ENCODE results near the gene ATG12.

ATG12 gene

GRCh38 chr5:115873392-115873791, 32.0 kb upstream of the ATG12 start:
- POLR2A ChIA-PET, result no interaction called here
- H3K27ac ChIP-seq (ENCODE audit: insufficient read depth in 1 of 2, low read depth in 1 of 2, low read length in 2 of 2, poor library complexity in 1 of 2, severe bottlenecking in 2 of 2), result no peak overlapping the region
- H3K4me1 ChIP-seq (ENCODE audit: control extremely low read depth in 1 of 4, control insufficient read depth in 4 of 4, insufficient read depth in 4 of 4, low read length in 3 of 4), result no peaks in the 10 kb centered on the region
- peaks cover 11 to 23% (median 12%) of the 10 kb centered on the region in 4 experiments for H3K36me3 ChIP-seq (ENCODE audit: control insufficient read depth in 4 of 4, insufficient read depth in 4 of 4, low read length in 3 of 4)
- no peak overlapping the region for H3K4me3 ChIP-seq (ENCODE audit: control insufficient read depth in 1 of 7, extremely low read depth in 1 of 7, insufficient read depth in 4 of 7, low read depth in 2 of 7, low read length in 6 of 7)
- CTCF ChIA-PET, result no interaction called here
- DNase-seq, result no peak
- H3K9me3 ChIP-seq (ENCODE audit: control extremely low read depth in 1 of 5, control insufficient read depth in 4 of 5, insufficient read depth in 2 of 5, low read depth in 1 of 5, low read length in 4 of 5), result peaks cover 0 to 5% (median 0%) of the 10 kb centered on the region in 5 experiments
- WGBS (ENCODE audit: insufficient coverage), result no CpG with 5 or more reads among the region's 1 CpG
- H3K27me3 ChIP-seq (replicated peaks in 2 of 5; ENCODE audit: control insufficient read depth in 4 of 5, insufficient read depth in 5 of 5, low read length in 4 of 5), result no peaks in the 10 kb centered on the region

GRCh38 chr5:115872447-115872846, 31.1 kb upstream of the ATG12 start:
- ChIA-PET POLR2A (no interaction called here), CTCF (no interaction called here)
- no peak overlapping the region for H3K27ac ChIP-seq (ENCODE audit: insufficient read depth in 1 of 2, low read depth in 1 of 2, low read length in 2 of 2, poor library complexity in 1 of 2, severe bottlenecking in 2 of 2)
- H3K9me3 ChIP-seq (ENCODE audit: control extremely low read depth in 1 of 5, control insufficient read depth in 4 of 5, insufficient read depth in 2 of 5, low read depth in 1 of 5, low read length in 4 of 5), result peaks cover 0 to under 1% (median 0%) of the 10 kb centered on the region in 5 experiments
- H3K27me3 ChIP-seq (replicated peaks in 2 of 5; ENCODE audit: control insufficient read depth in 4 of 5, insufficient read depth in 5 of 5, low read length in 4 of 5), result no peaks in the 10 kb centered on the region
- H3K4me1 ChIP-seq (ENCODE audit: control extremely low read depth in 1 of 4, control insufficient read depth in 4 of 4, insufficient read depth in 4 of 4, low read length in 3 of 4), result no peaks in the 10 kb centered on the region
- H3K36me3 ChIP-seq (ENCODE audit: control insufficient read depth in 4 of 4, insufficient read depth in 4 of 4, low read length in 3 of 4), result peaks cover 11 to 20% (median 12%) of the 10 kb centered on the region in 4 experiments
- DNase-seq, result no peak
- no peak overlapping the region for H3K4me3 ChIP-seq (ENCODE audit: control insufficient read depth in 1 of 7, extremely low read depth in 1 of 7, insufficient read depth in 4 of 7, low read depth in 2 of 7, low read length in 6 of 7)
- WGBS (ENCODE audit: insufficient coverage), result no CpG with 5 or more reads among the region's 2 CpGs

DNA sequence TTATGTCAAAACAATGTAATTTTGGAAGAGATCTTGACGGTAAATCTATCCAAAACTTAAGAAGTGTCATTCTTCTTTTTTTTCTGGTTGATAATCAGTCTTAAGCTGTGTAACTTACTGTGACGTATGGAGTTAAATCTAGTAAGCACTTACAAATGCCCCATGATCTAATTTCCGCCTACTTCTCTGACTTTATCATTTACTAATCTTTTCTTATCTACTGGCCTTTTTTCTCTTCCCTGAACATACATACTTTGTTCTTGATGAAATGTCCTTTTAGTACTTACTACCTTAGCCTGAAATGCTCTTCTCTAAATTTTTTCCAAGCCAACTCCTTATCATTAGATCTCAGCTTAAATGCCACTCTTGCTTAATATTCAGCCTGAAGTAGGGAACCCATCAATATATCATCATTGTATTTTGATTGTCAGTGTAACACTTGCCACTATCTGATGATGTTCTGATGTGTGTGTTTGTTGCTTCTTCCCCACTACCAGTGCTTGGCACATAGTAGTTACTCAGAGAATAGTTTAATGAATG, 28.0 kb upstream of the ATG12 start:
- H3K36me3 ChIP-seq (ENCODE audit: control insufficient read depth in 4 of 4, insufficient read depth in 4 of 4, low read length in 3 of 4), result peaks cover 7 to 17% (median 9%) of the 10 kb centered on the region in 4 experiments
- ChIA-PET POLR2A (no interaction called here), CTCF (interaction anchor here (2.1 kb wide), 1 partner anchor 10 kb away, joined by 5 read pairs; no protein-coding TSS in a partner anchor)
- H3K4me3 ChIP-seq (ENCODE audit: control insufficient read depth in 1 of 7, extremely low read depth in 1 of 7, insufficient read depth in 4 of 7, low read depth in 2 of 7, low read length in 6 of 7), result no peak overlapping the region
- H3K4me1 ChIP-seq (ENCODE audit: control extremely low read depth in 1 of 4, control insufficient read depth in 4 of 4, insufficient read depth in 4 of 4, low read length in 3 of 4), result no peaks in the 10 kb centered on the region
- no peaks in the 10 kb centered on the region for H3K27me3 ChIP-seq (replicated peaks in 2 of 5; ENCODE audit: control insufficient read depth in 4 of 5, insufficient read depth in 5 of 5, low read length in 4 of 5)
- DNase-seq, result no peak
- WGBS (ENCODE audit: insufficient coverage), result 100% methylated on average over 1 of the region's 3 CpGs
- peaks cover 0 to 4% (median 0%) of the 10 kb centered on the region in 5 experiments for H3K9me3 ChIP-seq (ENCODE audit: control extremely low read depth in 1 of 5, control insufficient read depth in 4 of 5, insufficient read depth in 2 of 5, low read depth in 1 of 5, low read length in 4 of 5)
- H3K27ac ChIP-seq (ENCODE audit: insufficient read depth in 1 of 2, low read depth in 1 of 2, low read length in 2 of 2, poor library complexity in 1 of 2, severe bottlenecking in 2 of 2), result no peak overlapping the region

DNA sequence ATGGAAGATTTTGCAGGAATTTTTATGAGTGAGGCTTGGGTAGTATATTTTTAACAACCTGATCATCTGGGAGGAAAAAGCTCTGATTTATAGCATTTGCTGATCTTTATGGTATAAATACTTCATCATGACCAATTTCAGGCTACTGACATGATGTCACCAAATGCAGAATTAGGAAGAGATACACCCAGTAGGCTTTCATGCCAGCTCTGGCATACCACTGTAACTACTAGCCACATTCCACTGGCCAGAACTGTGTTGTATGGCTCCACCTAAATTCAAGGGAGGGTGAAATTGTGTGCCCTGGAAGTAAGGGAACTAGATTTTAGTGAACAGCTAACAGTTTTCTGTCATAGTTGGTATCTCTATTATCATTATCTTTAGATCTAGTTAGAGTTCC, 18.0 kb upstream of the ATG12 start:
- Histone ChIP-seq H3K9me3 (ENCODE audit: control extremely low read depth in 1 of 5, control insufficient read depth in 4 of 5, insufficient read depth in 2 of 5, low read depth in 1 of 5, low read length in 4 of 5) (peaks cover 0 to 7% (median 0%) of the 10 kb centered on the region in 5 experiments), H3K27me3 (replicated peaks in 2 of 5; ENCODE audit: control insufficient read depth in 4 of 5, insufficient read depth in 5 of 5, low read length in 4 of 5) (no peaks in the 10 kb centered on the region), H3K4me1 (ENCODE audit: control extremely low read depth in 1 of 4, control insufficient read depth in 4 of 4, insufficient read depth in 4 of 4, low read length in 3 of 4) (peaks cover 0 to 5% (median 0%) of the 10 kb centered on the region in 4 experiments), H3K27ac (ENCODE audit: insufficient read depth in 1 of 2, low read depth in 1 of 2, low read length in 2 of 2, poor library complexity in 1 of 2, severe bottlenecking in 2 of 2) (no peak overlapping the region), H3K36me3 (ENCODE audit: control insufficient read depth in 4 of 4, insufficient read depth in 4 of 4, low read length in 3 of 4) (peaks cover 0 to 2% (median under 1%) of the 10 kb centered on the region in 4 experiments), H3K4me3 (ENCODE audit: control insufficient read depth in 1 of 7, extremely low read depth in 1 of 7, insufficient read depth in 4 of 7, low read depth in 2 of 7, low read length in 6 of 7) (no peak overlapping the region)
- POLR2A ChIA-PET, result no interaction called here
- CTCF ChIA-PET, result interaction anchor here (0.9 to 1.2 kb wide), 3 partner anchors 9 to 16 kb away, joined by 3 to 5 read pairs (median 4); no protein-coding TSS in a partner anchor
- no peak for DNase-seq

DNA sequence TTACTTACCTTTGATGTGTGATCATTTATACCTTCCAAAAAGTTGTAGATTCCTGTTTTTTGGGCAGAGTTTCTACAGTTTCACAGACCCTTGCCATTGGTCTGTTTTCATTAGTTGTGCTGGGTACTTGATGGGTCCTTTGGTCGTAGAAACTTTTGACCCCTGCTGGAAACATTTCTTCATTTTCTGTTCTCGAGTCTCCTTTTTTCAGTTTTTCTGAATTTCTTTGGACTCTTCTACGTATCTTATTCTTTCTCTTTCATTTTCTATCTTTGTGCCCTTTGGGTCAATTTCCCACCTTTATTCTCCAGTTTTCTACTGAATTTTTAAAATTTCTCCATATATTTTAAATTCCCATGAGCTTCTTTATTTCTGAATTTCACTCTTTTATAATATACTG, 17.0 kb upstream of the ATG12 start:
- Histone ChIP-seq H3K36me3 (ENCODE audit: control insufficient read depth in 4 of 4, insufficient read depth in 4 of 4, low read length in 3 of 4) (peaks cover 0 to 7% (median 3%) of the 10 kb centered on the region in 4 experiments), H3K4me3 (ENCODE audit: control insufficient read depth in 1 of 7, extremely low read depth in 1 of 7, insufficient read depth in 4 of 7, low read depth in 2 of 7, low read length in 6 of 7) (no peak overlapping the region), H3K27me3 (replicated peaks in 2 of 5; ENCODE audit: control insufficient read depth in 4 of 5, insufficient read depth in 5 of 5, low read length in 4 of 5) (no peaks in the 10 kb centered on the region), H3K9me3 (ENCODE audit: control extremely low read depth in 1 of 5, control insufficient read depth in 4 of 5, insufficient read depth in 2 of 5, low read depth in 1 of 5, low read length in 4 of 5) (peaks cover 0 to 7% (median 2%) of the 10 kb centered on the region in 5 experiments), H3K27ac (ENCODE audit: insufficient read depth in 1 of 2, low read depth in 1 of 2, low read length in 2 of 2, poor library complexity in 1 of 2, severe bottlenecking in 2 of 2) (no peak overlapping the region), H3K4me1 (ENCODE audit: control extremely low read depth in 1 of 4, control insufficient read depth in 4 of 4, insufficient read depth in 4 of 4, low read length in 3 of 4) (peaks cover 0 to 5% (median 0%) of the 10 kb centered on the region in 4 experiments)
- POLR2A ChIA-PET, result no interaction called here
- CTCF ChIA-PET, result no interaction called here
- 90% methylated on average over 3 of the region's 3 CpGs for WGBS (ENCODE audit: insufficient coverage)
- no peak for DNase-seq

DNA sequence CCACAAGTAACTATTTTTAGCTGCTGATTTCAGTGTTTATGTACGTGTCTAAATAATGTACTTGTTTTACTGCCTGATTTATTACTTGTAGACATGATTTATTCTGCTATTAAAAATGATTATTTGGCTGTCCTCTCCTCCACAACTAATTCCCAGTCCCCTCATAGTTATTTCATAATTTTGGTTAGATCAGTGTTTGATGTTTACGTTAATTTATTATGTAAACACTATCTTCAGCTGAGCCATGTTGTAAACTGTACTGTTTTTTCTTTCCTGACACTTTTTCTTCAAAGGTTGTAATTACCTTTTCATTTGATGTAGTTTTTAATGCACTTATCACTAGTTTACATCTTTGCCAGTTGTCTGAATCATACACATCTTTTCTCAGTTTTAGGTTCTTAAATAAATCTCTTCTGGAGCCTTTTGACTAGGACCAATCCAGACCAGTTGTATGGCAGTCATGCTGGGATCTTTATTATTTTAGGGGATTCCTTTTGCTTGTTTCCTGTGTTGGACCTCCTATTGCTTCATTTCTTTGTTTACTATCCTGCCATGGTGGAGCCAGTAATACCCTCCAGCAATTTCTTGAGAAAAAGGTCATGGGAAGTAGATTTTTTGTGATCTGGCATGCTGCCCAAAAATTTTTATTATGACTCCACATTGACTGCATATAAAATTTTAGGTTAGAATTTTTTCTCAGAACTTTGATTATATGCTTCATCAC, 16.4 kb upstream of the ATG12 start:
- Histone ChIP-seq H3K27me3 (replicated peaks in 2 of 5; ENCODE audit: control insufficient read depth in 4 of 5, insufficient read depth in 5 of 5, low read length in 4 of 5) (no peaks in the 10 kb centered on the region), H3K27ac (ENCODE audit: insufficient read depth in 1 of 2, low read depth in 1 of 2, low read length in 2 of 2, poor library complexity in 1 of 2, severe bottlenecking in 2 of 2) (no peak overlapping the region), H3K9me3 (ENCODE audit: control extremely low read depth in 1 of 5, control insufficient read depth in 4 of 5, insufficient read depth in 2 of 5, low read depth in 1 of 5, low read length in 4 of 5) (peaks cover 0 to 9% (median 2%) of the 10 kb centered on the region in 5 experiments), H3K4me1 (ENCODE audit: control extremely low read depth in 1 of 4, control insufficient read depth in 4 of 4, insufficient read depth in 4 of 4, low read length in 3 of 4) (peaks cover 0 to 5% (median 0%) of the 10 kb centered on the region in 4 experiments), H3K36me3 (ENCODE audit: control insufficient read depth in 4 of 4, insufficient read depth in 4 of 4, low read length in 3 of 4) (peaks cover 0 to 7% (median 3%) of the 10 kb centered on the region in 4 experiments), H3K4me3 (ENCODE audit: control insufficient read depth in 1 of 7, extremely low read depth in 1 of 7, insufficient read depth in 4 of 7, low read depth in 2 of 7, low read length in 6 of 7) (no peak overlapping the region)
- ChIA-PET POLR2A (no interaction called here), CTCF (no interaction called here)
- DNase-seq, result peak in 1 of 3 donors; percentile 10
- no CpG with 5 or more reads among the region's 2 CpGs for WGBS (ENCODE audit: insufficient coverage)

GRCh38 chr5:115857057-115857479, 15.7 kb upstream of the ATG12 start:
- Histone ChIP-seq H3K4me1 (ENCODE audit: control extremely low read depth in 1 of 4, control insufficient read depth in 4 of 4, insufficient read depth in 4 of 4, low read length in 3 of 4) (peaks cover 0 to 5% (median 0%) of the 10 kb centered on the region in 4 experiments), H3K4me3 (ENCODE audit: control insufficient read depth in 1 of 7, extremely low read depth in 1 of 7, insufficient read depth in 4 of 7, low read depth in 2 of 7, low read length in 6 of 7) (no peak overlapping the region)
- no CpG with 5 or more reads among the region's 1 CpG for WGBS (ENCODE audit: insufficient coverage)

More at GRCh38 chr5:115857057-115857479, 15.7 kb upstream of the ATG12 start:
- POLR2A ChIA-PET, result no interaction called here
- CTCF ChIA-PET, result no interaction called here
- DNase-seq, result no peak
- Histone ChIP-seq H3K27me3 (replicated peaks in 2 of 5; ENCODE audit: control insufficient read depth in 4 of 5, insufficient read depth in 5 of 5, low read length in 4 of 5) (no peaks in the 10 kb centered on the region), H3K9me3 (ENCODE audit: control extremely low read depth in 1 of 5, control insufficient read depth in 4 of 5, insufficient read depth in 2 of 5, low read depth in 1 of 5, low read length in 4 of 5) (peaks cover 0 to 9% (median 2%) of the 10 kb centered on the region in 5 experiments), H3K36me3 (ENCODE audit: control insufficient read depth in 4 of 4, insufficient read depth in 4 of 4, low read length in 3 of 4) (peaks cover 0 to 7% (median 2%) of the 10 kb centered on the region in 4 experiments), H3K27ac (ENCODE audit: insufficient read depth in 1 of 2, low read depth in 1 of 2, low read length in 2 of 2, poor library complexity in 1 of 2, severe bottlenecking in 2 of 2) (no peak overlapping the region)

All from common myeloid progenitor, CD34-positive (primary cell).